Astrocyte (in vitro differentiated cells and primary cell): ENCODE results near the gene ERN1. TPM values are rescaled to one million over a fixed set of nuclear protein-coding genes. Genes with fewer than 3 reads are reported as not detected.

Experiments
- DNase-seq: peaks from one replicate; pipeline ENCODE4 v3.0.0-alpha.2; 2010; ENCODE audit warnings: low read depth
- FAIRE-seq: peaks from 2 replicates; lab custom pipeline; 2011; peaks lifted over from hg19 to GRCh38; lab: Jason Lieb, UNC
- H2AFZ ChIP-seq: 2 replicates; pipeline ENCODE4 v1.6.0; 2012; ENCODE audit warnings: low read depth, low read length, inconsistent platforms
- H3K27ac ChIP-seq: 2 replicates; pipeline ENCODE4 v1.5.1; 2011; ENCODE audit warnings: low read depth, low read length, inconsistent platforms
- H3K27me3 ChIP-seq: 2 replicates; pipeline ENCODE4 v1.6.0; 2011; ENCODE audit warnings: low read length, inconsistent platforms; ENCODE audit not compliant: insufficient read depth
- H3K36me3 ChIP-seq: 2 replicates; pipeline ENCODE4 v1.5.1; 2011; ENCODE audit warnings: low read length, inconsistent platforms; ENCODE audit not compliant: insufficient read depth
- H3K4me1 ChIP-seq: 2 replicates; pipeline ENCODE4 v1.5.1; 2011; ENCODE audit warnings: low read length, inconsistent platforms; ENCODE audit not compliant: insufficient read depth
- H3K4me2 ChIP-seq: 2 replicates; pipeline ENCODE4 v1.6.0; 2012; ENCODE audit warnings: low read length, inconsistent platforms
- H3K4me3 ChIP-seq: 2 replicates; pipeline ENCODE4 v1.5.1; 2011; ENCODE audit warnings: low read depth, mild to moderate bottlenecking, low read length, inconsistent platforms; ENCODE audit not compliant: insufficient read depth
- H3K79me2 ChIP-seq: 2 replicates; pipeline ENCODE4 v1.6.0; 2012; ENCODE audit warnings: mild to moderate bottlenecking, low read length, inconsistent platforms; ENCODE audit not compliant: insufficient read depth
- H3K9ac ChIP-seq: 2 replicates; pipeline ENCODE4 v1.6.0; 2012; ENCODE audit warnings: mild to moderate bottlenecking, low read length, inconsistent platforms
- H3K9me3 ChIP-seq: 2 replicates; pipeline ENCODE4 v1.5.1; 2012; ENCODE audit warnings: low read depth, mild to moderate bottlenecking, low read length, inconsistent platforms; ENCODE audit not compliant: insufficient read depth
- H4K20me1 ChIP-seq: 2 replicates; pipeline ENCODE4 v1.6.0; 2012; ENCODE audit warnings: low read length, inconsistent platforms; ENCODE audit not compliant: insufficient read depth
- H3K27ac Mint-ChIP-seq: one replicate; pipeline ENCODE4 v1.8.0; 2021; ENCODE audit warnings: mild to moderate bottlenecking, mixed read lengths; ENCODE audit not compliant: unreplicated experiment
- H3K27me3 Mint-ChIP-seq: one replicate; pipeline ENCODE4 v1.8.0; 2021; ENCODE audit warnings: low read depth, mixed read lengths; ENCODE audit not compliant: unreplicated experiment
- H3K36me3 Mint-ChIP-seq: one replicate; pipeline ENCODE4 v1.8.0; 2021; ENCODE audit warnings: low read depth, mixed read lengths; ENCODE audit not compliant: unreplicated experiment
- H3K4me1 Mint-ChIP-seq: one replicate; pipeline ENCODE4 v1.8.0; 2021; ENCODE audit warnings: low read depth, mixed read lengths; ENCODE audit not compliant: unreplicated experiment
- H3K4me3 Mint-ChIP-seq: one replicate; pipeline ENCODE4 v1.8.0; 2021; ENCODE audit warnings: mild to moderate bottlenecking, moderate library complexity, mixed read lengths; ENCODE audit not compliant: unreplicated experiment
- H3K9me3 Mint-ChIP-seq: one replicate; pipeline ENCODE4 v1.8.0; 2021; ENCODE audit warnings: mild to moderate bottlenecking, mixed read lengths; ENCODE audit not compliant: unreplicated experiment
- EZH2 ChIP-seq: IDR thresholded peaks from 2 replicates; pipeline ENCODE4 v1.6.1; 2012; ENCODE audit warnings: mild to moderate bottlenecking, low read length, inconsistent platforms; ENCODE audit not compliant: insufficient read depth
- total RNA-seq: library from RNA; stranded (reverse); gene quantifications from 2 replicates; pipeline ENCODE4 v1.2.1, GENCODE V29; 2021
- TF ChIP-seq, protein P1 (sequence below): IDR thresholded peaks from 2 replicates; pipeline ENCODE4 v1.5.1; 2011; ENCODE audit warnings: low read depth, mild to moderate bottlenecking, inconsistent platforms, low read length, moderate library complexity; ENCODE audit not compliant: insufficient read depth

ERN1 gene
- total RNA-seq, 1 donor from 2014 or later: 11.7 TPM

DNA sequence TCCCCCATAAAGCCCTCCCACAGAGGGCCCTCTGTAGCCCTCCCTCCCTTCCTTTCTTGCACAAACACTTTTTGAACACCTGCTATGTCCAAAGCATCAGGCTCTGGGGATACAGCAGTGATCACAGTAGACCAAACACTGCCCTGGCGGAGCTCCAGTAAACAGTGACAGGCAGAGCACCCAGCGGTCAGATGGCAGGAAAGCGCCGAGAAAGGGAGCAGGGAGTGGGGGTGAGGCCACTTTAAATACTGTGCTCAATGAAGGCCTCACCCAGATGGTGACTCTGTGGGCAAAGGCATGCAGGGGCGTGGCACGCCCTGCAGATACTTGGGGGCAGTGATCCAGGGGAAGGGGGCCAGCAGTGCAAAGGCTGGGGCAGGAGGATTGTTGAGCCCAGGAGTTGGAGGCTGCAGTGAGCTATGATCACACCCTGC is 124.2 kb downstream of the ERN1 start:
- DNase-seq (no peak), FAIRE-seq (no peak)
- Mint-ChIP-seq H3K4me1 (peaks cover 9% of the 10 kb centered on the region), H3K27ac (no peak overlapping the region), H3K36me3 (no peaks in the 10 kb centered on the region), H3K27me3 (peaks cover 20% of the 10 kb centered on the region), H3K9me3 (no peaks in the 10 kb centered on the region), H3K4me3 (no peak overlapping the region)
- Histone ChIP-seq H3K9me3 (no peaks in the 10 kb centered on the region), H3K4me1 (peaks cover 6% of the 10 kb centered on the region), H3K9ac (no peak overlapping the region), H3K79me2 (no peaks in the 10 kb centered on the region), H3K27me3 (no peaks in the 10 kb centered on the region), H3K27ac (no peak overlapping the region), H3K36me3 (no peaks in the 10 kb centered on the region), H3K4me2 (no peak overlapping the region), H2AFZ (no peak overlapping the region), H4K20me1 (no peaks in the 10 kb centered on the region), H3K4me3 (no peak overlapping the region)
- TF ChIP-seq, protein P1, sequence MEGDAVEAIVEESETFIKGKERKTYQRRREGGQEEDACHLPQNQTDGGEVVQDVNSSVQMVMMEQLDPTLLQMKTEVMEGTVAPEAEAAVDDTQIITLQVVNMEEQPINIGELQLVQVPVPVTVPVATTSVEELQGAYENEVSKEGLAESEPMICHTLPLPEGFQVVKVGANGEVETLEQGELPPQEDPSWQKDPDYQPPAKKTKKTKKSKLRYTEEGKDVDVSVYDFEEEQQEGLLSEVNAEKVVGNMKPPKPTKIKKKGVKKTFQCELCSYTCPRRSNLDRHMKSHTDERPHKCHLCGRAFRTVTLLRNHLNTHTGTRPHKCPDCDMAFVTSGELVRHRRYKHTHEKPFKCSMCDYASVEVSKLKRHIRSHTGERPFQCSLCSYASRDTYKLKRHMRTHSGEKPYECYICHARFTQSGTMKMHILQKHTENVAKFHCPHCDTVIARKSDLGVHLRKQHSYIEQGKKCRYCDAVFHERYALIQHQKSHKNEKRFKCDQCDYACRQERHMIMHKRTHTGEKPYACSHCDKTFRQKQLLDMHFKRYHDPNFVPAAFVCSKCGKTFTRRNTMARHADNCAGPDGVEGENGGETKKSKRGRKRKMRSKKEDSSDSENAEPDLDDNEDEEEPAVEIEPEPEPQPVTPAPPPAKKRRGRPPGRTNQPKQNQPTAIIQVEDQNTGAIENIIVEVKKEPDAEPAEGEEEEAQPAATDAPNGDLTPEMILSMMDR: no peak
- no peak for TF ChIP-seq EZH2

DNA sequence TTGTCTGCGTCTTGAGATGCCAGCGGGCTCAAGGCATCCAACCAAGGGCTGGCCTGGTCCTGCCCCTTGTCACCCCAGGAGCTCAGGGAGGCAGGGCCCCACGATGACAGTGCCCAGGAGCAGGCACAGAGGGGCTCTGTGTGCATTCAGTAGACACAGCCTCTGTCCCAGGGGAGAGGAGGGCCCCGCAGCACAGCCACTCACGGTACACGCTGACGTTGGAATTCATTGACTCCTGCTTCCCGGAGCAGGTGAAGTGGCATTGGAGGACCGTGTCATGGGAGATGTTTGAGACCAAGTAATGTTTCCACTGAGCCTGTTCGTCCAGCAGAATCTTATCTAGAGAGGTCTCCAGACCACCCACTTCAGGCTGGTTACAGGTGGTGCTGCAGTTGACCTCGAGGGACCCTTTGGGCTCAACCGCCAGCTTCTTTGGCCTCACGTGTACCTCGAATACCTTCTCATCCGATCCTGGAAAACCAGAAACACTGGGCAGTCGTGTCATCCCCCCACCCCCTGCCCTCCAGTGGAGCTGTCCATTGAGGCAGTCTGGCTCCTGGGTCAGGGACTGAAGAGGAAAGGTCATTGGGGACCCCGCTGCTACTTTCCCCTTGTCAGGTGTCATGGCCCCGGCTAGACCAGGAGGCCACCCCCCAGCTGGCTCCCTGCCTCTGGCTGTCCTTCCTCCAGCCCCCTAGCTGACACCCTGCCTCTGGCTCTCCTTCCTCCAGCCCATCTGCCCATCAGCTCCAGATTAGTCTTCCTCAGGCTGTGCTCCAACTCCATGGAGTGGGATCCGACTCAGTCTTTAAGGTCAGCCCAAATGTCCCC is 124.8 kb downstream of the ERN1 start:
- H3K4me3 Mint-ChIP-seq: no peak overlapping the region
- DNase-seq (no peak), FAIRE-seq (no peak)

More for the DNA sequence above, 124.8 kb downstream of the ERN1 start:
- Histone ChIP-seq H3K9ac (no peak overlapping the region), H3K4me2 (no peak overlapping the region), H3K27me3 (no peaks in the 10 kb centered on the region), H3K27ac (no peak overlapping the region), H2AFZ (no peak overlapping the region), H3K9me3 (no peaks in the 10 kb centered on the region), H4K20me1 (no peaks in the 10 kb centered on the region), H3K4me1 (peaks cover 6% of the 10 kb centered on the region), H3K36me3 (no peaks in the 10 kb centered on the region), H3K4me3 (no peak overlapping the region), H3K79me2 (no peaks in the 10 kb centered on the region)
- H3K9me3 Mint-ChIP-seq: no peaks in the 10 kb centered on the region
- peaks cover 9% of the 10 kb centered on the region for H3K4me1 Mint-ChIP-seq
- no peak overlapping the region for H3K27ac Mint-ChIP-seq
- H3K36me3 Mint-ChIP-seq: no peaks in the 10 kb centered on the region
- TF ChIP-seq, protein P1: no peak
- no peak for TF ChIP-seq EZH2
- H3K27me3 Mint-ChIP-seq: peaks cover 20% of the 10 kb centered on the region
